ENCODE results near the gene ZNF784.

- TF ChIP-seq TAF1 (IDR thresholded peaks at IDR 0.05; ENCODE audit: low read depth, low read length) (no peak), POLR2AphosphoS5 (IDR thresholded peaks at IDR 0.05; ENCODE audit: low read depth, low read length) (no peak), POLR2A (IDR thresholded peaks at IDR 0.05; ENCODE audit: low read depth, low read length) (no peak), POU2F2 (IDR thresholded peaks at IDR 0.05; ENCODE audit: low read depth, low read length) (no peak)
These were observed 46.2 kb downstream of the ZNF784 start for GRCh38 chr19:55578031-55578760.
